ENCODE measurements around the gene ROBO2.
A peak's percentile ranks its signal among the peaks of the same experiment; 100 is the strongest.

ROBO2 gene

DNA sequence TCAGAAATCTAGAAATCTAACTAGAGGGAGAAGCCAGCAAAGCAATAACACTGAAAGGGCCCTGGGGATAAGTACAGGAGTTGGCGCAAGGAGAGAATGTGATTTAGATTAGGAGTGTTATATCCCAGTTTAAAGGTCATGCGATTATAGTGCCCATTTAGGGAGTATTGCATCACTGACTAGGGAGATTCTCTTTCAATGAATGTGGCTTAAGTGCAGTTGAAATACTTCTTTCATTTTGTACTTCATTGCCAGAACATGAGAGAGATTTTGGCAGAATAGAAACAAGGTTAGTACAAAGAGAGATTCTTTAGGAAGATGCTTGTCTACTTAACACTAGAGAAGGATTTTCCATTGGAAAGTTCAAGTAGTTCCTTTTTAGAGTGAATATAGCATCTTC, 13.9 kb downstream of the ROBO2 start:
- no peak for DNase-seq

DNA sequence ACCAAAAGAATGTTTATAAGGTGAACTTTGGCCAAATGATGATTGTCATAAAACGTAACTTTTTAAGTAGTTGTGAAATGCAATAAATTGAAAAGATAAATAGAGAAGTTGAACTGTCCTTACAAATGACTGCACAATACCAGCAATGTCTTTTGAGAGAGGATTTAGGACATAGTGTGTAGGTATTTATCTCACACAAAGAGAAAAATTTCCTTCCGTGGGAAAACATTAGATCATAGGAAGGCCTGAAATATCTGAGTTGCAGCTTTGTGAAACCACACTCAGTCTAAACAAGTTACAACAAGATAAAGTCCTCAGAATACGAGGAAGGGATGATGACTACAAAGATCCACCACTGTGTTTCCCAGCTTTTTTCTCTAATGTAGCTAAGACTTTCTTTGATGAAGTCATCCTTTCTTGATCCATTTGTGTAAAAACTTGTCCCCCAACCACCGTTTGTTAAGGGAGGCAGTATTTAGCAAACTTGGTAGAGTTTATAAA, 16.0 kb downstream of the ROBO2 start:
- DNase-seq = no peak

DNA sequence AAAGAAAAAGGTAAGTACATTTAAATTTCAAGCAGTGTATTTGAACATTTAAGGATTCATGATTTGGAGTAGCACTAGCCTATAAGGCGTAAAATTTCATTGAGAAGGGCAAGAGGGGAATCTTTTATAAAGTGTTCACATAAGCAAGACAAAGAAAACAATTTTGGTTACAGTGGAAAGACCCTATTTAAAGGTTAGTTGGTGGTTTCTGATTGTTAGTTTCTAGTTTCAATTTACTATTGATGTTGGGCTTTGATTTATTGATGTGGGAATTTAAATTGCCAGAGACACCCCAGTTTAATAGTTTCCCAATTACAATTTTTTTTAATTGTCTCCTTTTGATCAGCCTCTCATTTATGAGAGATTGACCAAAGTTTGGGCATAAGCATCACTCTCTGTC, 19.5 kb downstream of the ROBO2 start:
- no peak for DNase-seq

DNA sequence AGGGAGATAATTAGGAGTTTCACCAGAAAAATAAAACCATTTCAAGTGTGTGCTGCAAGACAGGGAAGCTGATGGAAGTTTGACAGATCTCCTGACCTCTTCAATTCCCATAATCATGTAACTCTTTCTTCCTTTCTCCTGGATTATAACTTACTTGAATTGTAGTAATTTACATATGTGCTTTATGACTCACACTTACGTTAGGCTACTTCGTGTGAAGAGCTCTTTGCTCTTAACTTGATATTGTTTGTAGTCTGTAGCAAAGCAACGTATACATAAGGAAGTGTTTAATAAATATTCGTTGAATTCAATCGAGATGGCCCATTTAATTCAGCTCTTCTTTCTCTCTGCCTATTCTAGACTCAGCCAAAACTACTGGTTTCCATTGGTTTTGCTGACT, 23.5 kb downstream of the ROBO2 start:
- no peak for DNase-seq

DNA sequence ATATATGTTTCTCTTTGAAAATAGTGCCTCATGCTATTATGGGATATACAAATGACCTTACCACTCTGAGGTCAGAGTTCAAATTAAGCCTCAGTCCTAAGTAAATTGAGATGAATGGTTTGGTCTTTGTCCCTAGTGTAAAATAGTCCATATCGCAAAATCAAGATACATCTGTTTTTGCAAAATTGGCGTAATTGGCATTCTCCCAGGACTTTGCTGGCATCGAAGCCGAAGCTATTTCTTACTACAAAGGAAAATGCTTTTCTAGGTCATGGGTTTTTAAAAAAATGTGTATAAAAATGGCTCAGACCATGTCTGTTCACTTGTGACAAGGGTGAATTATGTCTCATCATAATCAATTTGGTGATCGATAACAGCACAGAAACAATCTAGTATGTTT, 25.9 kb downstream of the ROBO2 start:
- no peak for DNase-seq

DNA sequence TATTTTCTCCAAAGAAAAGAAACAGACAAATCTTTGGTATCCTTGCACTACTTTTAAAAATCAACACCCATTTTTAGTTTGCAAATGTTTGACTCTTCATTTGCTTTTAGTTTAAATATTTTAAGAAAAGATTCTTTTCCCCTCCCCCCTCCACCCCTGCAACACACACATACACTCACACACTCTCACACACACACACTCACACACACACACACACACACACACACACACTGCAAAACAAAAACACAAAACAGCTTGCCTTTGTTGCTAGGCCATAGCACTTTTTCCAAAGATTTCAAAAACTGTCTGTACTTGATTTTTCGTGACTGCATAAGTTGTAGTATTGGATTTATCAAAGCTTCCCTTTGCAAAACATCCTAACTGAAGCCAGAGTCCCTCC, 26.9 kb downstream of the ROBO2 start:
- no peak for DNase-seq

DNA sequence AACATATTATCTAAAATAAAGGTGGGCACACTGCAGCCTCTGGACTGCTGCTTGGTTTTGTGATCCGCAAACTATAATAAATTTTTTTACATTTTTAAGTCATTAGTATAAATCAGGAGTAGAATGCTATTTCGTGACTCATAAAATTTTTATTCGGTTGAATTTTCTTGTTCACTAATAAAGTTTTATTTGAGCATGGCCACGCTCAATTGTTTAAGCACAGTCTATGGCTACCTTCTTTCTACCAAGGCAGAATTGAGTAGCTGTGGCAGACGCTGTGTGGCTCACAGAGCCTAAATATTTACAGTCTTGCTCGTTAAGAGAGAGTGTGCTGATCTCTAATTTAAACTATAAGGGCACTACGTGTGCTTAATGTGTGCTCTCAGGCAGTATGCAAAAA, 28.9 kb downstream of the ROBO2 start:
- DNase-seq = no peak

DNA sequence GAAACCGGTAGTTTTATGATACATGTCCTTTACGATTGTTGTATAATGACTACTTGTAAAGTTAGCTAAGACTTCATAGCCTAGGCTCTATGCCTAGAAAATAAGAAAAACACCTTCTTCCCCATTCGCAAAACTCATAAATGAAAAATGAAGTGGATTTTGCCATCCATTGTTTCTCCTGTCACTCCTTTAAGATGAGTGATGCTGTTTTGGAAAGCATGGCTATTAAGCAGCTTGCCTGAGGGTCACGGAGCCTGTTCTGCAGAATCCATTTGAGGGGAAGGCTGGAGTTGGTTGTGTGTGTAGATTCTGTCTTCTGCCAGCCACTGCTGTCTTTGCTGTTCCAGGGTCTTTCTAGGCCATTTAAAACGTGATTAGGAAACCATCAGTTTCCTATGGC, 31.5 kb downstream of the ROBO2 start:
- DNase-seq = no peak

DNA sequence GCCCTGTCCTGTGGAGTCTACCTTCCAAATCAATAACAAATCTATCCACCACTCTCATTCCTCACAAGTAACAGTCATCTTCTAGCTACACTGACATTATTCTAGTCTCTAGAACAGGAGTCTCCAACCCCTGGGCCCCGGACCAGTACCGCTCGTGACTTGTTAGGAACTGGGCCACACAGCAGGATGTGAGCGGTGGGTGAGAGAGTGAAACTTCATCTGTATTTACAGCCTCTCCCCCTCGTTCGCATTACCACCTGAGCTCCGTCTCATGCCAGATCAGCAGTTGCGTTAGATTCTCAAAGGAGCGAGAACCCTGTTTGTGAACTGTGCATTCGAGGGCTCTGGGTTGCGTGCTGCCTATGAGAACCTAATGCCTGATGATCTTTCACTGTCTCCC, 31.9 kb downstream of the ROBO2 start:
- no peak for DNase-seq

DNA sequence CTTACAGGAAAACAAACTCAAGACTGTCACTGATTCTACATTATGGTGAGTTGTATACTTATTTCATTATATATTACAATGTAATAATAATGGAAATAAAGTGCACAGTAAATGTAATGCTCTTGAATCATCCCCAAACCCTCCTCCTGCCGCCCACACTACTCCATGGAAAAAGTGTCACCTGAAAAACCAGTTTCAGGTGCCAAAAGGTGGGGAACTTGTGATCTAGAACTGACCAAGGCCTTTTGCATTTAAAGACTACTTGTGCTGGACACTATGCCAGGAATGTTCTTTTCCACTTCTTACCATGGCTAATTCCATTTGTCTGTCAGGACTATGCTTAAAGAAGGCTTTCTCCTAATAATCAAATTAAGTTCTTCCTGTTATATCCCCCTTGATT, 32.3 kb downstream of the ROBO2 start:
- DNase-seq = no peak

DNA sequence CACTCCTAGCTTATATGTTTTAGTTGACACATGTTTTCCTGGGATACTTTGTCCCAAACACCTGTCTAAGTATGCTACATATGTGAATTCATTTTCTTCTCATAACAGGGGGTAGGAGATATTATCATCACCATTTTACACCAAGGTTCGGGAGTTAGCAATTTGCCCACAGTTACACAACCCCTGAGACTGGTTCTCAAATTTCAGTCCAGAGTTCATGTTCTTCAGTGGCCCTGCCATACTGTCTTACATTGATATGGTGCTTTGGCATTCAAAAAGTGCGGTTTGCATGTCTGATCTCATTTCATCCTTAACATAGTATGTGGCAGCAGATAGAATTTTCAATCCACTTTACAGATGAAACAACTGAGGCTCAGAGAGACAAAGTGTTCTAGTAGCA, 38.4 kb downstream of the ROBO2 start:
- DNase-seq = no peak

DNA sequence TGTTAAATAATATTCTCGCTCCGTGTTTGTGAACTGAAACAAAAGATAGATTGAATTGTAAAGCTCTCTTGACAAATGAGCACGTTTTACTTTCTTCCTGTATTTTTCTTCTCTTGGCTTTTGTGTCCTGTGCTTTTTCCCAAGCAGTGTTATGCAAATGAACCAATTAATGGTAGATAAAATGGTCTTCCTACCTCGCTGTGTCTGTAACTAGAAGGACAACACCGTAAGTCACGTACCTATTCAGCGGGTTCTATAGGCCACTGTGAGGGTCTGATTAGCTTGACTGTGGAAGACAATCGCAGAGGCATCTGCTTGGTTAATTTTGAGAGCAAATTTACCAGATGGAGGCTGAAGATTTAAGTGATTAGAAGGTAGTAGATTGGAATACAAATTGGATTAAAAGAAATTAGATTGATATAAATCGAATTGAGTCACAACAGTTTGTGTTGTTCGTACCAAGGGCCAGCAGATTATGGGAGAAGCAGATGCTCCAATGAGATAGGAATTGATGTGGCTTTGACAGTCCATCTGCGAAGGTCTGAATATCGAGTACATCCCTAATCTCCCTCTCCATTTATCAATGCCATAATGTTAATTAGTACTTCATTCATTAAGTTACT, 40.2 kb downstream of the ROBO2 start:
- DNase-seq = no peak

DNA sequence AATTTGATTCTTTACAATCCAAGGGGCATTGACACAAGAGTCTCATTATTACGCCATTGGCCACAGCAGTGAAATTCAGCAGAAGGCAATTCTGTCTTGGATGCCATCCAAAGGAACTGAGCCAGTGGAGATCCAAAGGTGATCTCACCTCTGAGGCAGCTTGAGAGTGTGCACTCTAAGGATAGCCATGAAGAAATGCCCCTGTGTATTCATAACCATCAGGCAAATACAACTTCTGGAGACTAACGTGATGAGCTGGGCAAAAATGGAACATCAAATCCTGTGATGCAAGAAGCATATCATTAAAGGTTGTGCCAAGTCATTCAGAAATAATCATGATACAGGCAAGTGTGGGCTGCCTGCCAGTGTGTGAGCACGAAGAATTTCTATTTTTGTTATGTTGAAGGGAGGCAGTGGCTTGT, 41.4 kb downstream of the ROBO2 start:
- DNase-seq = peak; percentile 22

DNA sequence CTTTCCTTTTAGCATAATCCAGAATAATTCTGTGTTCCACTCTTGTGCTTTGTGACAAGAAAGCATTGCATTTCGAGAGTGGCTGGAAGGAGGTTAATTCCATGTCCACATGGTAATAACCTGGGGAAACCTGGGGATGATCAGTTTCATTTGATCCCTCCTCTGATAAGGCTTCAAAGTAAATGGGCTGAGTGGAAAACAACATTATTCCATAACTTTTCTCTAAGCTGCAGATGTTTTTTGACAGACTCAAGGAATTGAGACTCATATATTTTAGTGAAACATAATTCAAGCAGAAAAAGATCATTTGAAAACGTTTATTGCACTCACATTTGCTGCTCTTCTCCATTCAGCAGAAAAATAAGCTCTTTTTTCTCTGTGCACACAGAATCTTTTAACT, 44.6 kb downstream of the ROBO2 start:
- no peak for DNase-seq

DNA sequence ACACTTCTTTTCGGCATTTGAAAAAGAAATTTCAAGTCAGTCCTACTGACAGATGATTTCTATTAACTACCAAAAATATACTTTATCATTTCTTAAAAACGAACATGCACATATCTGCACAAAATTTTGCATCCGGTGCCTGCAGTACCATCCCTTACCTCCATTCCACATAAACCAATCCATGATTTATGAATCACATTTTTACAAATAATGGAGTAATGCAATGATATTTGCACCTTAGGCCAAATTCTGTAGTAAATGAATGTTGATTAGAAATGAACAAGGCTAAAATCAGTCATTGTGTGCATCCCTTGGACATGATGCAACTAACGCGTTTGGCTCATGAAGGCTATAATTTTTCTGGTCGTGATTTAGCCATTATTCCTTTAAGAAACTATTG, 46.5 kb downstream of the ROBO2 start:
- no peak for DNase-seq

DNA sequence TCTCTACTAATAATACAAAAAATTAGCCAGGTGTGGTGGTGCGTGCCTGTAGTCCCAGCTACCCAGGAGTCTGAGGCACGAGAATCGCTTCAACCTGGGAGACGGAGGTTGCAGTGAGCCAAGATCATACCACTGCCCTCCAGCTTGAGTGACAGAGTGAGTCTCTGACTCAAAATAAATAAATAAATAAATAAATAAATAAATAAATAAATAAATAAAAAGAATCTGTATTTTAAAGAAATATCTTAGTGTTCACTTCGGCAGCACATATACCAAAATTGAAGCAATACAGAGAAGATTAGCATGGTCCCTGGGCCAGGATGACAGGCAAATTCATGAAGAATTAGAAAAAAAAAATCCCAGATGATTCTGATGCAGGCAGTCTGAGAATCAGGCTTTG, 51.9 kb downstream of the ROBO2 start:
- DNase-seq = no peak

DNA sequence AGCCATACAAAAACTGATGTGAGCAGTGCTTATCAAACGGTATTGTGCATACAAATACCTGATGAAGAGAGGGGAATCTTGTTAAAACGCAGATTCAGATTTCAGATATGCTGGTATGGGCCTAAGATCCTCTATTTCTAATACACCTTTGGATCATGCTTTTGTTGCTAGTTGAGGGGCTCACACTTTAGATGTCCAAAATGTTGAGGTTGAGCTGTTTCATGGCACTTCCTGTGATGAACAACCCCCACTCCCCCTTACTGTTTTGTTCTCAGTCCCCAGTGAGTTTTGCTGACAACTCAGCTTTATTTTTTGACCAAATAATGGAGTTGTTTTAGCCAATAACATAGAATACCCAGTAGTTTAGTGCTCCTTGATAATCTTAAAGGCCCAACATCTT, 53.2 kb downstream of the ROBO2 start:
- DNase-seq = no peak

DNA sequence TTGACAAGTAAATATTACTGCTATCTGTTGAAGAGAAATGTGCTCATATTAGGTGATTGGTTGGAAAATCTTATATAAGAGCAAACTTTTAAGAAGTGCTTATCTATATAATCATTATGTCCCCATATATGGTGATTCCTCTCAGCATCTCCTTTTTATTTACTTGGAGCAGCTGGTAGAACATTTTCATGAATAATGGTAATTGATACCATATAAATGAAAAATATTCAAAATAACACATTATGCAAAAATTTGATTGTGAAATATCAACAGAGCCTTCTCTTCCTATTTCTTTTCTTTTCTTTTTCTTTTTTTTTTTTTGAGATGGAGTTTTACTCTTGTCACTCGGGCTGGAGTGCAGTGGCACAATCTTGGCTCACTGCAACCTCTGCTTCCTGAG, 56.2 kb downstream of the ROBO2 start:
- no peak for DNase-seq

DNA sequence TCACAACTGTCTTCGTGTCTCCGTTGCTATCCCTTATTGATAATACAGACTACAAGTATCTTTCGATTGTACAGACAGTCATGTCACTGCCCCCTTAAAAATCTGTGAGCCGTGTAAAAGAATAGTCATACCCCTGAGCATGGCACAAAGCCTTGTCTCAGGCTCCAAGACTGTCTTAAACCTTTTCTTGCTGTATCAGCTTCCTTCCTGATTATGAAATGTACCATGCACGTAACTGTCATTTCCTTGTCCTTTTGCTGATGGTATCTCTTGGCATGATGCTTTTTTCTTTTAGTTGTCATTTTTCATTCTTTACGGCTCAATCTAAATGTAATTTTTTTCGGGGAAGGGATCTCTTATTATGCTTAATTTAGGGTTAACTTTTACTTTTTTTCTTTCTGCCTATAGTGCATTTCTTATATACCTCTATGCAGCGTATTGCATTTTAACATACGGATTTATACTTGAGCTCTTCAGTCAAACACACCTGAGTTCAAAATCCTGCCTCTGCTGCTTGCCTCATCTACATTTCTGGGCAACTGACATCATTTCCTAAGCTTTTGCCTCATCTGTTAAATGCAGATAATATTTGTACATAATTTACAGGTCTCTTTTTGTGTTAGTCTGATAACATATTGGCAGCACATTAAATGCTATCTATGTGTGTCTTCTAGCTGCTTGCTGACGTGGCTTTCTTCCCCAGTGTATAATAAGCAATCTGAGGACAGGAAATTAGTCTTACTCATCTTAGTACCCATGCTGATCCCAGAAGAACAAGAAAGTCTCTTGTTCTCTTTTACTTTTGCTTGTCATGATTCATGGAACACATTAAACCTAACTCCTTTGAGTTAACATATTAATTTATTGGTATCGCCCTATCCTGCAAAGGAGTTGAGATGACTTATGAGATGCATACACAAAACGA, 57.3 kb downstream of the ROBO2 start:
- DNase-seq = no peak

DNA sequence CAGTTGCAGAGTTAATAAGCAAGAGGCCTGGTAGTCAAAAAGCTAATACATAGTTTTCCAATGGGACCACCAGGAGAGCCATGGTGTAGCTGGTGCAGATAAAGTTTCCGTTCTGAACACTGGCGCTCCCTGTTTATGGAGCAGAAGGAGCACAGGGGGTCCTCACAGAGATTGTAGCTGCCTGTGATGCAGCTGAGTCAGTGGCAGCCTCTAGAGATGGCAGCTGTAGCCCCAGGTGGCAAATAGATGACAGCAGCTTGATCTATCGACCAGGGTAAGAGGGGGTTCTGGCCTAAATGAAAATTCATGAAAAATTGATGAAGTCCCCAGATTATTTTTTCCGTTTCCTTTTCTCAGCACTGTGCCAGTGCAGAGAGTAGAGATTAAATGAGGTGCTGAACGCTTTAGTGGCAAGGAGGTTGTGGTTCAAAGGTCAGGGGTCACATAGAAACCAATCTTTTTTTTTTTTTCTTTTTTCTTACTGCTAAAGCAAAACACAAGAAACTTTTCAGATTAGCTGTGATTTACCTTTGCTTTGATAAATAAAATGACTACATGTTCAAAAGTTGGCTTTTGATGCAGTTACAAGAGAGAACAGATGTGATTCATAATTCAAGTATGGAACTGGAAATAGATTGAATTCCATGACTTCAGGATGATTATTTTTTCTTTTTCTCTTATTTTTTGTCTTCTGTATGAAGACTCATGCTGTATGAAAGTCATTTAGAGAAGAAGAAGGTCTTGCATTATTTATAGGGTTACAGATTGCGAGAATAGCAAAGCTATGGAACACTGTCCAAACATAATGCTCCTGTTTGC, 63.3 kb downstream of the ROBO2 start:
- no peak for DNase-seq

DNA sequence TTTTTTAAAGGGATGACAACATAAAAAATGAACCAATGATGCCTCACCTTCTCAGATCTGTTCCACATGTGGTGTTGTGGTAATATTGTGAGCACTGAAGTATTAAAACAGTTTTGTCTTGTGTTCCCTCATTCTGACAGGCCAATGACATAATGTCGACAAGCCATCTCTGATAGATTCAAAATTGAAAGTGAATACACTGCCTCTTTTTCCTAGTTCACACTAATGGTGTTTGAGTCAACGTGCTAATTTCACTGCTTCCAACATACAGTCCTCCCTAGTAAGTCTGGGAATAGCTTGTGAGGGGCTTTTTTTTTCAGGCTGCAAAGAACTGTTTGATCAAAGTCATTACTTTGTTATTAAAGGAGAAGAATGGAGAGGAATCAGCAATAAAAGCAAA, 82.8 kb downstream of the ROBO2 start:
- no peak for DNase-seq

DNA sequence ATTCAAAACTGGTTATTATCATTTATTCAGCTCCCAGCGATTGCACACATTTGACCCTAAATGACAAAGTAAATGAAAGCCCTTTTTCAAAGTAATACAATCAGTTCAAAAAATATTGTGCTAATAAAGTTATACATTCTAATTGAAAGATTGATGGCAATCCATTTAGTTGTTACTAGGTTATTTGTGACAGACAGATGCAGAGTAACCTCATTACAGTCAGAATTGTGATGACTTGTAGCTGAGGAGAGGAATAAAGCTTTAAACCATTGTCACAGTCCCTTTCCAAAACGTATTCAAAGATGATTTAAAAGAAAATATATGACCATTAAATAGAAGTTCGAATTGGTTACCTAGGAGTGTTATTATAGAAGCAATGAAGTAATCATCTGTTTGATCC, 86.1 kb downstream of the ROBO2 start:
- no peak for DNase-seq

DNA sequence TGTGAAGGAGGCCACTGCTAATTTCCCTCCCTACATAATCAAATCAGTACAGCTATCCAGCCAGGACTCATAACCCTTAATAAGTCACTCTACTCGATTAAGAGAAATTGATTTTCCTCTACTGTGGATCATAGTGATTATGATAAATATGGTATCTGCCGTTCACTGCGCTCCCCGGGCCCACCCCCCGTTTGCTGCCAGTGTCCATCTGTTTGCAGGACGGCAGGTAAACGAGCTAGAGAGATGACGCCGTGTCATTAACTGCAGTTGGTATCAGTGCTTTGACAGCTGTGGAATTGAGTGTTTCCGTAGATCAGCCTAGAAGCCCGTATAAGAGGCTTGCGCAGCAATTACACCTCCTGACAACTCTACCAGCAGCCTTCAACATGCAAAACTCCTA, 94.9 kb downstream of the ROBO2 start:
- DNase-seq = no peak

DNA sequence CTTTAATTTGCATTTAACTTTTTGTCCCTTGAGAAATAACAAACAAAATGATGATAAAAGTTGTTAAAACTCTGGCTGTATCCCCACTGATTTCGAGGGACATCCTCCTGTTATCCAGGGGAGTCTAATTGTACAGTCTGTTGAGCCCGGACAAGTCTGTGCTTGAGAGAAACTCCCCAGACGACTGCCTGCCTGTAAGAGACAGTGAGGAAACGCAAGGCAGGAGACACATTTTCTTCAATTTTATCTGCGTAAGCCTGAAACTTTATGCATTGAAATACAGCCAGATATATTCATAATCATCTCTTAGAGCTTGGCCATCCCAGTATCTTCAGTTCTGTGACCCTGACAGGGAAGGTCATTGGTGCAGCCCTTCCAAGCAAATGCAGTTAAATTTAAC, 97.7 kb downstream of the ROBO2 start:
- DNase-seq = no peak
